Common myeloid progenitor, CD34-positive (primary cell): Measurements from ENCODE around the gene CHDH.

Experiments used
- CTCF ChIA-PET: fragments of 350-600 bp; sonication (Branson Sonifier 250); formaldehyde crosslinking; loops from one replicate; lab custom pipeline; 2021; ENCODE audit warnings: antibody characterized with exemption; lab: Charles Lee
- POLR2A ChIA-PET: fragments of 350-600 bp; sonication (Branson Sonifier 250); formaldehyde crosslinking; loops from one replicate; lab custom pipeline; 2021; ENCODE audit warnings: antibody characterized with exemption; lab: Charles Lee
- DNase-seq, 3 donors: peaks; one replicate each; pipeline versions ENCODE4 v3.0.0 to v3.0.0-alpha.2; 2013
- H3K27ac ChIP-seq, 2 experiments: 1 replicate in 1 of 2; 2 replicates in 1 of 2; pipeline ENCODE4 v1.7.0; 2013; ENCODE audit warnings: inconsistent platforms in 2 of 2, low read length in 2 of 2, mild to moderate bottlenecking in 2 of 2, low read depth in 1 of 2, moderate library complexity in 1 of 2; ENCODE audit not compliant: severe bottlenecking in 2 of 2, insufficient read depth in 1 of 2, poor library complexity in 1 of 2
- H3K27me3 ChIP-seq, 5 experiments: replicated peaks in 2 of 5; 1 replicate in 3 of 5; 2 replicates in 2 of 5; pipeline versions ENCODE4 v1.6.1 to v1.7.0; 2013; ENCODE audit warnings: low read length in 4 of 5, mild to moderate bottlenecking in 2 of 5, moderate library complexity in 2 of 5, inconsistent platforms in 1 of 5; ENCODE audit not compliant: insufficient read depth in 5 of 5, control insufficient read depth in 4 of 5
- H3K36me3 ChIP-seq, 4 experiments: 1 replicate in 2 of 4; 2 replicates in 2 of 4; pipeline versions ENCODE4 v1.6.1 to v1.7.0; 2013; ENCODE audit warnings: low read length in 3 of 4, control low read depth in 1 of 4, mild to moderate bottlenecking in 1 of 4; ENCODE audit not compliant: control insufficient read depth in 4 of 4, insufficient read depth in 4 of 4
- H3K4me1 ChIP-seq, 4 experiments: 1 replicate in 3 of 4; 2 replicates in 1 of 4; pipeline versions ENCODE4 v1.6.1 to v1.7.1; 2013; ENCODE audit warnings: low read length in 3 of 4, mild to moderate bottlenecking in 3 of 4, control low read depth in 1 of 4, inconsistent platforms in 1 of 4, moderate library complexity in 1 of 4; ENCODE audit not compliant: control insufficient read depth in 4 of 4, insufficient read depth in 4 of 4; ENCODE audit errors: control extremely low read depth in 1 of 4
- H3K4me3 ChIP-seq, 7 experiments: 1 replicate in 4 of 7; 2 replicates in 3 of 7; pipeline versions ENCODE4 v1.5.1 to v1.7.0; 2013; ENCODE audit warnings: mild to moderate bottlenecking in 7 of 7, low read length in 6 of 7, moderate library complexity in 6 of 7, inconsistent platforms in 2 of 7, low read depth in 2 of 7, control low read depth in 1 of 7; ENCODE audit not compliant: insufficient read depth in 4 of 7, control insufficient read depth in 1 of 7; ENCODE audit errors: extremely low read depth in 1 of 7
- H3K9me3 ChIP-seq, 5 experiments: 1 replicate in 4 of 5; 2 replicates in 1 of 5; pipeline versions ENCODE4 v1.6.1 to v1.7.1; 2013; ENCODE audit warnings: low read length in 4 of 5, mild to moderate bottlenecking in 2 of 5, inconsistent platforms in 1 of 5, low read depth in 1 of 5, moderate library complexity in 1 of 5; ENCODE audit not compliant: control insufficient read depth in 4 of 5, insufficient read depth in 2 of 5; ENCODE audit errors: control extremely low read depth in 1 of 5
- WGBS: methylation state at CpG from one replicate; pipeline ENCODE4 v1.1.5; 2013; ENCODE audit not compliant: insufficient coverage; 5-methylcytosine and 5-hydroxymethylcytosine counted together

The CHDH gene

GRCh38 chr3:53824795-53825194 lies 21.4 kb downstream of the CHDH start:
- no CpG with 5 or more reads among the region's 4 CpGs for WGBS
- Histone ChIP-seq H3K36me3 (no peaks in the 10 kb centered on the region), H3K4me1 (no peaks in the 10 kb centered on the region), H3K4me3 (no peak overlapping the region), H3K27ac (no peak overlapping the region), H3K9me3 (peaks cover 0 to 2% (median 0%) of the 10 kb centered on the region in 5 experiments), H3K27me3 (peaks cover 0 to 4% (median 0%) of the 10 kb centered on the region in 5 experiments)
- DNase-seq = no peak
- POLR2A ChIA-PET = no interaction called here
- CTCF ChIA-PET = no interaction called here

- POLR2A ChIA-PET = no interaction called here
- WGBS = 86% methylated on average over 10 of the region's 10 CpGs
- Histone ChIP-seq H3K27me3 (peaks cover 0 to 4% (median 0%) of the 10 kb centered on the region in 5 experiments), H3K4me1 (no peaks in the 10 kb centered on the region), H3K4me3 (no peak overlapping the region), H3K27ac (no peak overlapping the region), H3K9me3 (peaks cover 0 to 2% (median 0%) of the 10 kb centered on the region in 5 experiments), H3K36me3 (no peaks in the 10 kb centered on the region)
- CTCF ChIA-PET = no interaction called here
- no peak for DNase-seq
Observed at GRCh38 chr3:53823956-53824657, 22.1 kb downstream of the CHDH start.

- no peak for DNase-seq
- 97% methylated on average over 63 of the region's 67 CpGs for WGBS
- Histone ChIP-seq H3K4me3 (no peak overlapping the region), H3K27me3 (peaks cover 0 to 5% (median 0%) of the 10 kb centered on the region in 5 experiments), H3K27ac (no peak overlapping the region), H3K4me1 (peaks cover 0 to under 1% (median under 1%) of the 10 kb centered on the region in 4 experiments), H3K36me3 (no peaks in the 10 kb centered on the region), H3K9me3 (peaks cover 0 to 2% (median 0%) of the 10 kb centered on the region in 5 experiments)
- ChIA-PET CTCF (no interaction called here), POLR2A (no interaction called here)
Observed at GRCh38 chr3:53823026-53823955, 22.9 kb downstream of the CHDH start.

- no peak for DNase-seq
- WGBS = 96% methylated on average over 14 of the region's 14 CpGs
- peaks cover 0 to 2% (median 0%) of the 10 kb centered on the region in 5 experiments for H3K9me3 ChIP-seq
- ChIA-PET CTCF (no interaction called here), POLR2A (no interaction called here)
- H3K27me3 ChIP-seq = peaks cover 0 to 5% (median 0%) of the 10 kb centered on the region in 5 experiments
- no peak overlapping the region for H3K4me3 ChIP-seq
- H3K4me1 ChIP-seq = peaks cover 0 to 9% (median 3%) of the 10 kb centered on the region in 4 experiments
- no peaks in the 10 kb centered on the region for H3K36me3 ChIP-seq
- no peak overlapping the region for H3K27ac ChIP-seq
Observed at GRCh38 chr3:53822331-53822741, 23.9 kb downstream of the CHDH start.

- peaks cover 0 to 10% (median 3%) of the 10 kb centered on the region in 4 experiments for H3K4me1 ChIP-seq
- ChIA-PET CTCF (no interaction called here), POLR2A (no interaction called here)
- DNase-seq = no peak
- H3K27ac ChIP-seq = no peak overlapping the region
- peaks cover 0 to 5% (median 0%) of the 10 kb centered on the region in 5 experiments for H3K27me3 ChIP-seq
- H3K36me3 ChIP-seq = no peaks in the 10 kb centered on the region
- no peak overlapping the region for H3K4me3 ChIP-seq
- peaks cover 0 to 2% (median 0%) of the 10 kb centered on the region in 5 experiments for H3K9me3 ChIP-seq
- 73% methylated on average over 3 of the region's 5 CpGs for WGBS
Observed at GRCh38 chr3:53821631-53822121, 24.5 kb downstream of the CHDH start.

GRCh38 chr3:53820756-53821580 lies 25.3 kb downstream of the CHDH start:
- POLR2A ChIA-PET = interaction anchor here (0.6 kb wide), 1 partner anchor 284 kb away, joined by 3 read pairs; no protein-coding TSS in a partner anchor
- CTCF ChIA-PET = no interaction called here
- no peak overlapping the region for H3K27ac ChIP-seq
- H3K4me1 ChIP-seq = peaks cover 0 to 10% (median 3%) of the 10 kb centered on the region in 4 experiments
- H3K36me3 ChIP-seq = no peaks in the 10 kb centered on the region
- peaks cover 0 to 2% (median 0%) of the 10 kb centered on the region in 5 experiments for H3K9me3 ChIP-seq
- WGBS = 91% methylated on average over 18 of the region's 21 CpGs
- DNase-seq = no peak
- H3K27me3 ChIP-seq = peaks cover 0 to 5% (median 0%) of the 10 kb centered on the region in 5 experiments
- no peak overlapping the region for H3K4me3 ChIP-seq
